ENCODE data around the gene ONECUT3. TPM values are rescaled to one million over a fixed set of nuclear protein-coding genes. Genes with fewer than 3 reads are reported as not detected.

Gene ONECUT3
- total RNA-seq, 2 experiments from 2014 or later, result not detected

DNA sequence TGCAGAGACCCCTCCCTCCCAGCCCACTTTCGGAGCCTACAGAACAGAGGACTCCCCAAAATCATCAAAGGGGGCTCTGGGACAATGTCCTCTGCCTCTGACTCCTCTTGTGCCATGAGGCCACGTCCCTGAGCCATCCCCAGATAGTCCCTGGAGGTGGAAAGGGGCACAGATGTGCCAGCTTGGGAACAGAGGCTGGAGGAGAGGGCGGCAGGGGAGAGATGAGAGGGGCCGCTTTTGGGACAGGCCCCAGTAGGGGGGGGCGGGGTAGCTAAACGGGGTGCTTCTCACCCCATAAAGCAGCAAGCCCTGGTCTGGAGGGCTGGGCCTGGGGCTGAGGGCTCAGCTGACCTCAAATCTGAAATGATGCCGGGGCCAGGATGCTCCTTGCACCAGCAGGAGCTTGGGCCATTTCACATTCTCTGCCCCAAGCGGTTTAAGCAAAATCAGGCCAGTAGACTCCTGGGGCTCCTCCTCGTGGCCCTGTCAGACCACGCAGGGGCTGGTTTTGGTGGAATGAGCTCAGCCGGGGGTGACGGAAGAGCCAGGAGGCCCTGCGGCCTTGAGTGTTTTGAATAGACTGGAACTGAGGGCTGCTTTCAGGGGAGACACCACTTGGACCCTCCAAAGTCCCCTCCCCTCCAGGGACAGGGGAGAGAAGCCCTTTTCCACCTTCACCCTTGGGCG is 27.1 kb downstream of the ONECUT3 start:
- CTCF ChIA-PET (ENCODE audit: unreplicated experiment), result no interaction called here
- intact Hi-C loops (cut with micrococcal nuclease; ENCODE audit: unreplicated experiment), result no loop called here
- Histone ChIP-seq H3K4me2 (ENCODE audit: low read length) (no peak overlapping the region), H2AFZ (ENCODE audit: low read length) (no peak overlapping the region), H4K20me1 (ENCODE audit: insufficient read depth, low read length) (no peaks in the 10 kb centered on the region), H3K79me2 (ENCODE audit: insufficient read depth, low read depth, low read length) (no peaks in the 10 kb centered on the region), H3K4me3 (ENCODE audit: low read depth, low read length, poor library complexity, severe bottlenecking) (no peak overlapping the region), H3K9me2 (ENCODE audit: insufficient read depth, low read length) (no peaks in the 10 kb centered on the region), H3K36me3 (ENCODE audit: insufficient read depth, low read length) (no peaks in the 10 kb centered on the region), H3K9me3 (ENCODE audit: low read length) (no peaks in the 10 kb centered on the region), H3K4me1 (ENCODE audit: insufficient read depth, low read length, poor library complexity, severe bottlenecking) (no peaks in the 10 kb centered on the region), H3K27ac (ENCODE audit: low read depth, low read length, poor library complexity, severe bottlenecking) (no peak overlapping the region)
- peak; percentile 24 for DNase-seq (ENCODE audit: low spot score)
- POLR2A ChIA-PET, result no interaction called here
- BruUV-seq (replicated peaks), result no TSS peak
- no peak for TF ChIP-seq EZH2phosphoT487 (IDR thresholded peaks at IDR 0.05; ENCODE audit: borderline replicate concordance, low read depth, low read length)
- TF ChIP-seq, protein P1, sequence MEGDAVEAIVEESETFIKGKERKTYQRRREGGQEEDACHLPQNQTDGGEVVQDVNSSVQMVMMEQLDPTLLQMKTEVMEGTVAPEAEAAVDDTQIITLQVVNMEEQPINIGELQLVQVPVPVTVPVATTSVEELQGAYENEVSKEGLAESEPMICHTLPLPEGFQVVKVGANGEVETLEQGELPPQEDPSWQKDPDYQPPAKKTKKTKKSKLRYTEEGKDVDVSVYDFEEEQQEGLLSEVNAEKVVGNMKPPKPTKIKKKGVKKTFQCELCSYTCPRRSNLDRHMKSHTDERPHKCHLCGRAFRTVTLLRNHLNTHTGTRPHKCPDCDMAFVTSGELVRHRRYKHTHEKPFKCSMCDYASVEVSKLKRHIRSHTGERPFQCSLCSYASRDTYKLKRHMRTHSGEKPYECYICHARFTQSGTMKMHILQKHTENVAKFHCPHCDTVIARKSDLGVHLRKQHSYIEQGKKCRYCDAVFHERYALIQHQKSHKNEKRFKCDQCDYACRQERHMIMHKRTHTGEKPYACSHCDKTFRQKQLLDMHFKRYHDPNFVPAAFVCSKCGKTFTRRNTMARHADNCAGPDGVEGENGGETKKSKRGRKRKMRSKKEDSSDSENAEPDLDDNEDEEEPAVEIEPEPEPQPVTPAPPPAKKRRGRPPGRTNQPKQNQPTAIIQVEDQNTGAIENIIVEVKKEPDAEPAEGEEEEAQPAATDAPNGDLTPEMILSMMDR (conservative IDR thresholded peaks at IDR 0.05; ENCODE audit: low read length), result 0 out of 2 replicates have a peak, but pooled peaks have one; percentile 17

DNA sequence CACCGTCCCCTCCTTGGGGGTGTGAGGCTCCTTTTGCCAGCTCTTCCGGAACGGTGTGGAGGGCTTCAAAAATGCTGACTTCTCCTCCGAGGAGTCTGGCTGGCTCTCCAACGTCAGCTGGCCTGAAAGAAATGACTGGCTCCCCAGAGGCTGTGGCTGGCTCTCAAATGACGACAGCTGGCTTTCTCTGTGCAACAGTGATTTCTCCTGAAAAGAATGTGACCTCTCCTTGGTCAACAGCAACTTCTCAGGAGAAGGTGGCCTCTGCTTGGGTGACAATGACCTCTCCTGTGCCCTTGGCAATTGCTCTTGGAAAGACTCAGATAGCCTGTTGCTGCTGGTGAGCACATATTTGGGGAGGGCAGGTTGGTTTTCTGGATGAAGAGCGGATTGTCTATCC is 29.2 kb downstream of the ONECUT3 start:
- ChIA-PET POLR2A (no interaction called here), CTCF (ENCODE audit: unreplicated experiment) (no interaction called here)
- Histone ChIP-seq H3K9me2 (ENCODE audit: insufficient read depth, low read length) (no peaks in the 10 kb centered on the region), H3K4me2 (ENCODE audit: low read length) (no peak overlapping the region), H3K36me3 (ENCODE audit: insufficient read depth, low read length) (no peaks in the 10 kb centered on the region), H4K20me1 (ENCODE audit: insufficient read depth, low read length) (no peaks in the 10 kb centered on the region), H2AFZ (ENCODE audit: low read length) (no peak overlapping the region), H3K27ac (ENCODE audit: low read depth, low read length, poor library complexity, severe bottlenecking) (no peak overlapping the region), H3K4me1 (ENCODE audit: insufficient read depth, low read length, poor library complexity, severe bottlenecking) (no peaks in the 10 kb centered on the region), H3K9me3 (ENCODE audit: low read length) (no peaks in the 10 kb centered on the region), H3K79me2 (ENCODE audit: insufficient read depth, low read depth, low read length) (no peaks in the 10 kb centered on the region), H3K4me3 (ENCODE audit: low read depth, low read length, poor library complexity, severe bottlenecking) (no peak overlapping the region)
- TF ChIP-seq, protein P1 (conservative IDR thresholded peaks at IDR 0.05; ENCODE audit: low read length), result no peak
- TF ChIP-seq EZH2phosphoT487 (IDR thresholded peaks at IDR 0.05; ENCODE audit: borderline replicate concordance, low read depth, low read length), result no peak
- intact Hi-C loops (cut with micrococcal nuclease; ENCODE audit: unreplicated experiment), result no loop called here
- no TSS peak for BruUV-seq (replicated peaks)
- DNase-seq (ENCODE audit: low spot score), result no peak

DNA sequence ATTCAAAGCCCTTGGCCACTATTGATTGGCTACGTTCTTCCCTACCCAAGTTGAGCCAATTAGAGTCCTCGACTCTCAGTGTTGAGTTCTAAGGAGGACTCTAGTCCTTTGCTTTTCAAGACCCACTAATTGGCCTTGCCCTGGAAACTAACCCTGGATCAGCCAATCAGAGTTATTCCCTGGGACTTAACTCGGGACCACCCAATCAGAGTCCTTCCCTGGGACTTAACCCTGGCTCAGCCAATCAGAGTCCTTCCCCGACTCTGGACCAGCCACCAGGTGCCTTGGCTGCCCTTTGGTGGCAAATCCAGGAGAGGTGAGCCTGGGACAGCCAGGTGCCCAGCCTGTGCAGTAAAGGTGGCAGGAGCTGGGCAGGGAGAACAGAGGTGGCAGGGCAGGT is 30.0 kb downstream of the ONECUT3 start:
- Histone ChIP-seq H3K36me3 (ENCODE audit: insufficient read depth, low read length) (no peaks in the 10 kb centered on the region), H3K9me2 (ENCODE audit: insufficient read depth, low read length) (no peaks in the 10 kb centered on the region), H3K4me2 (ENCODE audit: low read length) (no peak overlapping the region), H2AFZ (ENCODE audit: low read length) (no peak overlapping the region), H3K79me2 (ENCODE audit: insufficient read depth, low read depth, low read length) (no peaks in the 10 kb centered on the region), H3K4me3 (ENCODE audit: low read depth, low read length, poor library complexity, severe bottlenecking) (no peak overlapping the region), H3K27ac (ENCODE audit: low read depth, low read length, poor library complexity, severe bottlenecking) (no peak overlapping the region), H4K20me1 (ENCODE audit: insufficient read depth, low read length) (no peaks in the 10 kb centered on the region), H3K4me1 (ENCODE audit: insufficient read depth, low read length, poor library complexity, severe bottlenecking) (no peaks in the 10 kb centered on the region), H3K9me3 (ENCODE audit: low read length) (no peaks in the 10 kb centered on the region)
- no TSS peak for BruUV-seq (replicated peaks)
- CTCF ChIA-PET (ENCODE audit: unreplicated experiment), result no interaction called here
- POLR2A ChIA-PET, result no interaction called here
- TF ChIP-seq, protein P1 (conservative IDR thresholded peaks at IDR 0.05; ENCODE audit: low read length), result no peak
- TF ChIP-seq EZH2phosphoT487 (IDR thresholded peaks at IDR 0.05; ENCODE audit: borderline replicate concordance, low read depth, low read length), result no peak
- DNase-seq (ENCODE audit: low spot score), result no peak
- intact Hi-C loops (cut with micrococcal nuclease; ENCODE audit: unreplicated experiment), result no loop called here

Data from OCI-LY7 (cell line).